Fibroblast of gingiva (primary cell): Measurements from ENCODE around the gene EPS8L3.

Experiments
- DNase-seq: peaks from one replicate; pipeline ENCODE4 v3.0.0-alpha.2; 2011; ENCODE audit warnings: low read depth

Gene EPS8L3

GRCh38 chr1:109793089-109793485, 29.4 kb upstream of the EPS8L3 start:
- no peak for DNase-seq

GRCh38 chr1:109792056-109792831, 28.5 kb upstream of the EPS8L3 start:
- DNase-seq: peak; percentile 92

GRCh38 chr1:109791495-109792043, 27.8 kb upstream of the EPS8L3 start:
- no peak for DNase-seq

- DNase-seq: peak; percentile 67
Observed at GRCh38 chr1:109790735-109791494, 27.2 kb upstream of the EPS8L3 start.

GRCh38 chr1:109790329-109790728, 26.6 kb upstream of the EPS8L3 start:
- DNase-seq: no peak

GRCh38 chr1:109789551-109790180, 25.9 kb upstream of the EPS8L3 start:
- no peak for DNase-seq

- DNase-seq: no peak
Observed at GRCh38 chr1:109788695-109789521, 25.2 kb upstream of the EPS8L3 start.

- DNase-seq: no peak
Observed at GRCh38 chr1:109787845-109788601, 24.3 kb upstream of the EPS8L3 start.

- no peak for DNase-seq
Observed at GRCh38 chr1:109787211-109787844, 23.6 kb upstream of the EPS8L3 start.

GRCh38 chr1:109786531-109787021, 22.9 kb upstream of the EPS8L3 start:
- no peak for DNase-seq

- no peak for DNase-seq
Observed at GRCh38 chr1:109786112-109786480, 22.4 kb upstream of the EPS8L3 start.

GRCh38 chr1:109785446-109786111, 21.9 kb upstream of the EPS8L3 start:
- DNase-seq: no peak

GRCh38 chr1:109784551-109785252, 21.0 kb upstream of the EPS8L3 start:
- DNase-seq: no peak

GRCh38 chr1:109783436-109783835, 19.7 kb upstream of the EPS8L3 start:
- DNase-seq: peak; percentile 42

GRCh38 chr1:109782927-109783326, 19.2 kb upstream of the EPS8L3 start:
- no peak for DNase-seq

- no peak for DNase-seq
Observed at GRCh38 chr1:109782514-109782913, 18.8 kb upstream of the EPS8L3 start.

- DNase-seq: no peak
Observed at GRCh38 chr1:109781806-109782205, 18.1 kb upstream of the EPS8L3 start.

- no peak for DNase-seq
Observed at GRCh38 chr1:109780982-109781381, 17.3 kb upstream of the EPS8L3 start.

- no peak for DNase-seq
Observed at GRCh38 chr1:109777980-109778625, 14.4 kb upstream of the EPS8L3 start.
